SK-N-SH (cell line): ENCODE data around the gene CCL4.

Source experiments
- CTCF ChIP-seq: fragments of 200-600 bp; sonication (generic); IDR thresholded peaks from 2 replicates; pipeline ENCODE4 v1.6.1; 2017; ENCODE audit warnings: antibody characterized with exemption, mild to moderate bottlenecking, moderate library complexity
- EZH2phosphoT487 ChIP-seq: fragments of 200-600 bp; sonication (generic); IDR thresholded peaks from 2 replicates; pipeline ENCODE4 v1.6.1; 2017; ENCODE audit warnings: low read depth, mixed run types, mild to moderate bottlenecking, antibody characterized with exemption, moderate library complexity, borderline replicate concordance
- FOXM1 ChIP-seq: IDR thresholded peaks from 2 replicates; pipeline ENCODE4 v1.4.0; 2012; ENCODE audit warnings: low read depth, mild to moderate bottlenecking
- GATA2 ChIP-seq: sonication (generic); formaldehyde crosslinking; IDR thresholded peaks from 2 replicates; pipeline ENCODE4 v1.5.0; 2020; ENCODE audit warnings: mild to moderate bottlenecking, missing genetic modification reagents
- JUND ChIP-seq: IDR thresholded peaks from 2 replicates; pipeline ENCODE4 v1.4.0; 2012
- MAX ChIP-seq: IDR thresholded peaks from 2 replicates; pipeline ENCODE4 v1.4.0; 2012; ENCODE audit warnings: low read depth
- POLR2AphosphoS5 ChIP-seq: IDR thresholded peaks from 2 replicates; pipeline ENCODE4 v1.6.1; 2012; ENCODE audit warnings: low read depth, low read length
- RAD21 ChIP-seq: IDR thresholded peaks from 2 replicates; pipeline ENCODE4 v1.6.1; 2012; ENCODE audit warnings: mild to moderate bottlenecking, low read length
- RCOR1 ChIP-seq: fragments of 150-350 bp; IDR thresholded peaks from 2 replicates; pipeline ENCODE4 v1.6.1; 2017; ENCODE audit warnings: antibody characterized with exemption, low read length
- RFX5 ChIP-seq: IDR thresholded peaks from 2 replicates; pipeline ENCODE4 v1.6.1; 2012; ENCODE audit warnings: mild to moderate bottlenecking, improper control_type of control experiment, low read length
- TAF1 ChIP-seq: IDR thresholded peaks from 2 replicates; pipeline ENCODE4 v1.6.1; 2012; ENCODE audit warnings: low read depth, mild to moderate bottlenecking, low read length, moderate library complexity, borderline replicate concordance
- TCF12 ChIP-seq: IDR thresholded peaks from 2 replicates; pipeline ENCODE4 v1.4.0; 2012
- USF1 ChIP-seq: IDR thresholded peaks from 2 replicates; pipeline ENCODE4 v1.4.0; 2012; ENCODE audit warnings: low read depth, borderline replicate concordance
- YY1 ChIP-seq: IDR thresholded peaks from 2 replicates; pipeline ENCODE4 v1.4.0; 2012; ENCODE audit warnings: low read depth, mild to moderate bottlenecking

GRCh38 chr17:36117505-36118382 lies 14.1 kb downstream of the CCL4 start:
- TF ChIP-seq YY1 (no peak), USF1 (no peak), RFX5 (no peak), CTCF (no peak), MAX (no peak), TAF1 (no peak), TCF12 (no peak), JUND (no peak), RAD21 (no peak), GATA2 (CRISPR knock-in tag) (no peak), POLR2AphosphoS5 (no peak), FOXM1 (no peak), RCOR1 (no peak), EZH2phosphoT487 (no peak)
